HG02610 (cell line): ENCODE results near the gene SF1.

Source experiments
- ATAC-seq: cut with Tn5 transposase; IDR thresholded peaks from one replicate; pipeline ENCODE4 v1.9.1; 2021; ENCODE audit warnings: mild to moderate bottlenecking, moderate library complexity; ENCODE audit not compliant: unreplicated experiment

SF1 gene

GRCh38 chr11:64762674-64763525, 15.4 kb downstream of the SF1 start:
- no peak for ATAC-seq

- no peak for ATAC-seq
These were observed 16.1 kb downstream of the SF1 start for GRCh38 chr11:64762277-64762673.

GRCh38 chr11:64760759-64761420, 17.5 kb downstream of the SF1 start:
- ATAC-seq = no peak

GRCh38 chr11:64759722-64760719, 18.3 kb downstream of the SF1 start, which contains the start of gene PYGM:
TSS of gene PYGM (minus strand) at chr11:64759974. CDS start at chr11:64759898, 76 bp downstream.
- no peak for ATAC-seq

- no peak for ATAC-seq
These were observed 19.1 kb downstream of the SF1 start for GRCh38 chr11:64759131-64759721.

- no peak for ATAC-seq
These were observed 19.8 kb downstream of the SF1 start for GRCh38 chr11:64758330-64759079.

GRCh38 chr11:64757549-64758329, 20.6 kb downstream of the SF1 start:
- ATAC-seq = no peak

GRCh38 chr11:64755681-64756361, 22.5 kb downstream of the SF1 start:
- ATAC-seq = no peak

- no peak for ATAC-seq
These were observed 23.3 kb downstream of the SF1 start for GRCh38 chr11:64754919-64755662.

- ATAC-seq = no peak
These were observed 24.0 kb downstream of the SF1 start for GRCh38 chr11:64754124-64754918.

GRCh38 chr11:64753380-64754123, 24.8 kb downstream of the SF1 start:
- no peak for ATAC-seq

- no peak for ATAC-seq
These were observed 25.3 kb downstream of the SF1 start for GRCh38 chr11:64753019-64753379.

GRCh38 chr11:64752175-64752970, 26.0 kb downstream of the SF1 start:
- ATAC-seq = no peak

GRCh38 chr11:64751580-64751979, 26.8 kb downstream of the SF1 start:
- ATAC-seq = no peak

GRCh38 chr11:64751136-64751535, 27.2 kb downstream of the SF1 start:
- ATAC-seq = no peak
